GM18907 (cell line): ENCODE results near the gene TGFBR3L.
"Not testable (repeated sequence)": the region's sequence is repeated elsewhere in the genome, so short reads cannot be mapped to it uniquely, and the experiment has no call there.

Source experiments
- ATAC-seq: cut with Tn5 transposase; IDR thresholded peaks from one replicate; pipeline ENCODE4 v1.9.1; 2021; ENCODE audit warnings: mild to moderate bottlenecking, moderate library complexity; ENCODE audit not compliant: unreplicated experiment

The TGFBR3L gene

DNA sequence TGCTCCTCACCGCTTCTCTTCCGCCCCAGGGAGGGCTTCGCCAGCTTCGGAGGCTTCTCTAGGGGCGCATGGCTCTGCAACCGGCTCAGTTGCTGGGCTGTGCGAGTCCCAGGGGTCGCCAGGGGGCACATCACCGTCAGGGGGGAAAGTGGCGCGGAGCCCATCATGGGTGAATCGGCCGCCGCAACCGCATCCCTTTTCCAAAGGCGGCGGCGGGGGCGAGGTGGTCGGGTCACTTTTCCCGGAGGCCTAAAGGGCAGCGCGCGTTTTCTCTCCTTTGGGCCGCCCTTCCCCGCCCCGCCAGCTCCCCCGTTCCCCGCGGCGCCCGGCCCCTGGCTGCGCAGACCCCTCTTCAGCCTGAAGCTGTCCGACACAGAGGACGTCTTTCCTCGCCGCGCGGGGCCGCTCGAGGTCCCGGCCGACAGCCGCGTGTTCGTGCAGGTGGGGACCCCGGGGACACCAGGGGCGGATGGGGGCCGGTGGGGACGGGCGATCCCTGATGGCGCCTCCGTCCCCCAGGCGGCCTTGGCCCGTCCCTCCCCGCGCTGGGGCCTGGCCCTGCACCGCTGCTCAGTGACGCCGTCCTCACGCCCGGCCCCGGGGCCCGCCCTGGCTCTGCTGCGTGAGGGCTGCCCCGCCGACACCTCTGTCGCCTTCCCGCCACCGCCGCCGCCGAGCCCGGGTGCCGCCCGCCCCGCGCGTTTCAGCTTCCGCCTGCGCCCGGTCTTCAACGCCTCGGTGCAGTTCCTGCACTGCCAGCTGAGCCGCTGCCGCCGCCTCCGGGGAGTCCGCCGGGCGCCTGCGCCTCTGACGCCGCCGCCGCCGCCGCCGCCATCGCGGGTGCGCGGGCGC is 1.7 kb downstream of the TGFBR3L start:
- no peak for ATAC-seq

DNA sequence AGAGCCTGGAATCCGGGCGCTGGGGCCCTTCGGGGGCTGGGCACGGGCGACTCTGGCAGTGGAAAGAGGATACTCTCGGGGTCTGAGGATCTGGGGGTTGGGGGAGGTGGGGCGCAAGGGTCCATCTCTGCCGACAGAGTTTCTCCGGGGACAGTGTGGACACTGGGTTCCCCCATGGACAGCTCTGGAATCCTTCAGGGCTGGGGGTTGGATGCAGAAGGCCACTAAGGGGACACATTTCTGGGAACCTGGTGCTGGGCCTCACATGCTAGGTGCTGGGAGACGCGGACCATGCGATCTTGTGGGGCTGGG is 2.3 kb downstream of the TGFBR3L start:
- ATAC-seq = no peak

DNA sequence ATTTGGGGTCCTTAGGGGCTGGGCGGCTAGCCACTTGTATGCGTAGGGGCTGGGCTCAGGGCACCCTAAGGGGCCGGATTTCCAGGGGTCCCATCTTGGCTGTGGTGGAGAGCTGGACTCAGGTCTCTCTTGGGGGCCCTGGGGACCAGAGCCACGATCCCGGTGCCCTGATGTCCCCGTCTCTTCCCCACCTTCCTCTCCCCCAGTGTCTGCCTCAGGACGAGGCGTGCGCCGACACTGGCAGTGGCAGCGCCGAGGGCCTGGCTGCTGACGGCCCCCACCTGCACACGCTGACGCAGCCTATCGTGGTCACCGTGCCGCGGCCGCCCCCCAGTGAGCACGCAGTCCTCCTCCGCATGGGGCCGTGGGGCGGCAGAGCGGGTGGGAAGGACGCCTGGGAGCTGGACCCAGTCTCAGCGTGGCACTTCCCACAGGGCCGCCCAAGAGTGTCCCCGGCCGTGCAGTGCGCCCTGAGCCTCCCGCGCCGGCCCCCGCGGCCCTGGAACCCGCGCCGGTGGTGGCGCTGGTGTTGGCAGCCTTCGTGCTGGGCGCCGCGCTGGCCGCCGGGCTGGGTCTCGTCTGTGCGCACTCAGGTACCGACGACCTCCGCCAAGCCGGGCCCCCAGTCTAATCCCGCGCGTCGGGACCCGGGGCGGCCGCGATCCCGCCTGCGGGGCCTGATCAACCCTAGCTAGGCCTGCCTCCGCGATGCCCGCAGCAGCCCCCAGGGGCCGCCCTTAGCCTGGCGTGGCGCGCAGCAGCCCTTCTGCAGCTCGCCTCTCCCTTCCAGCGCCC is 2.8 kb downstream of the TGFBR3L start:
- ATAC-seq = peak; percentile 21

DNA sequence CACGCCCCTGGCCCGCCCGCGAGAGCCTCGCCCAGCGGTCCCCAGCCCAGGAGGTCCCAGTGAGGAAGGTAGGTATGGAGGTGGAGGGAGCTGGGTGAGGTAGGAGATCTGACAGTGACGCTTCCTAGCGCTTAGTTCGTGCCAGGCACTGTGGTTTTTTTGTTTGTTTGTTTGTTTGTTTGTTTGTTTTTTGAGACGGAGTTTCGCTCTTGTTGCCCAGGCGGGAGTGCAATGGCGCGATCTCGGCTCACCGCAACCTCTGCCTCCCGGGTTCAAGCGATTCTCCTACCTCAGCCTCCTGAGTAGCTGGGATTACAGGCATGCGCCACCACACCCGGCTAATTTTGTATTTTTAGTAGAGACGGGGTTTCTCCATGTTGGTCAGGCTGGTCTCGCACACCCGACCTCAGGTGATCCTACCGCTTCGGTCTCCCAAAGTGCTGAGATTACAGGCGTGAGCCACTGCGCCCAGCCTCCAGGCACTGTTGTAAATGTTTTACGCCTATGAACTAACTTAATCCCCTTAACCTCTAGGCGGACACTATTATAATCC is 3.5 kb downstream of the TGFBR3L start:
- not testable (repeated sequence) for ATAC-seq

DNA sequence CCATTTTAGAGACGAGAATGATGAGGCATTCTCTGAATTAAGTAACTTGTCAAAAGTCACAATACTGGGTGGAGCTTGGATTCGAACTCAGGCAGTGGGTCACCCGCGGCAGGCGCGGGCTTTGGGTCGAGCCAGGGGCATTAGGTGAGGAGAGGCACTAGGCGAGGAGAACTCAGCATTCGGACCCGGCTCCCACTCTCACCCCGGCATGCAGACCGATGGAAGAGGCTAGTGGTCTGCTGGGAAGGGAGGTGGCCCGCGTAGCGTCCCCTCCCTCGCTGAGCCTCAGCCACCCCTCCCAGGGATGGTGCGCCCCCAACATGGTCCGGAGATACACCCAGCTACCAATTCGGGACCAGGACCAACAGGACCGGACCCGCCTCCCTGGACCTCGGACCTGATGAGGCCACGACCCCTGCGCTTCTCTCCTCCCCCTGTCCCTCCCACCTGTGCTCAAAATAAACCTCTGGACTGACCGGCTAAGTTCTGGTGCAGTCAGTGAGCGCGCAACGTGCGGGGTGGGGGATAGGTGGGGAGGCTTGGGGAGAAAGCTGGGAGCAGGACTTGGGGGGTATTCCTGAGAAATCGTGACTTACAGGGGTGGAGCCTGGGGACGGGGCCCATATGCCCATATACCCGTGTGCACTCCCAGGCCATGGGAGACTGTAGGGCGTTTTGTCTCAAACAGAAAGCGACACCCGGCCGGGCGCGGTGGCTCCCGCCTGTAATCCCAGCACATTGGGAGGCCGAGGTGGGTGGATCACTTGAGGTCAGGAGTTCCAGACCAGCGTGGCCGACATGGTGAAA is 4.2 kb downstream of the TGFBR3L start:
- no peak for ATAC-seq

DNA sequence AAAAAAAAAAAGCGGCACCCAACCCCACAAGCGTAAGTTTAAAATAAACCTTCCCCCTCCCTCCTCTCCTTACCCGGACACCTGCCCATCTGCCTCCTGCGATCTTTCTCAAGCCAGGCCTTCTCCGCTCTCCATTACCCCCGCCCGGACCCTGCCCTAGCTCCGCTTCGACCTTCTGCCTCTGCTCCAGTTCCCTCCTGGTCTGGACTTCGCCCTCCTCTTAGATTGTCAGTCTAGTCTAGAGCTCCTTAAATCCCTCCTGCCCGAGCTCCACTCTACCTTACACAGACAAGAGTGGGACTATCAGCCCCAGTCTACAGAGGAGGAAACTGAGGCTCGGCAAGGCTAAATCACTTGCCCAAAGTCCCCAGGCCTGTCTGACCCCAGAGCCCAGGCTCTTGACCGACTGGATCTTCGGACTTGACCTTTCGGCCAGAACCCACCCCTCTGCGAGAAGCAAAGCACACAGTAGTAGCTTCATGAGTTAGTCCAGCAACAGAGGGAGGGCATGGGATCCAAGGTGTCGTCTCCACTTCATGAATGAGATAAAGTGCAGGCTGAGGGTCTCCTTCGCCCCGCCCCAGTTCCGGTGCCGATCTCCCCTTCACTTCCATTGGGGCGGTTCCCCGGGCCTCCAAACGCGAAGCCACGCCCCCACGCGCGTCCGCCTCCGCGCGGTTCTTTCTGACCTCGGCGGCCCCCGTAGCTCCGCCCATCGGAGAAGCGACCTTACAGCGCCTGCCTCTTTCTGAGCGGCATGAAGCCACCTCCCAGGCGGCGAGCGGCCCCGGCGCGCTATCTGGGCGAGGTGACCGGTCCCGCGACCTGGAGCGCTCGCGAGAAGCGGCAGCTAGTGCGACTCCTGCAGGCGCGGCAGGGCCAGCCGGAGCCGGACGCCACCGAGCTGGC is 5.2 kb downstream of the TGFBR3L start, which contains the start of gene SNAPC2:
Gene SNAPC2, plus strand, starts transcription at position 729 of the 909 bp plus-strand sequence. Its CDS starts 29 bp downstream, at position 758.
- ATAC-seq = peak; percentile 67

DNA sequence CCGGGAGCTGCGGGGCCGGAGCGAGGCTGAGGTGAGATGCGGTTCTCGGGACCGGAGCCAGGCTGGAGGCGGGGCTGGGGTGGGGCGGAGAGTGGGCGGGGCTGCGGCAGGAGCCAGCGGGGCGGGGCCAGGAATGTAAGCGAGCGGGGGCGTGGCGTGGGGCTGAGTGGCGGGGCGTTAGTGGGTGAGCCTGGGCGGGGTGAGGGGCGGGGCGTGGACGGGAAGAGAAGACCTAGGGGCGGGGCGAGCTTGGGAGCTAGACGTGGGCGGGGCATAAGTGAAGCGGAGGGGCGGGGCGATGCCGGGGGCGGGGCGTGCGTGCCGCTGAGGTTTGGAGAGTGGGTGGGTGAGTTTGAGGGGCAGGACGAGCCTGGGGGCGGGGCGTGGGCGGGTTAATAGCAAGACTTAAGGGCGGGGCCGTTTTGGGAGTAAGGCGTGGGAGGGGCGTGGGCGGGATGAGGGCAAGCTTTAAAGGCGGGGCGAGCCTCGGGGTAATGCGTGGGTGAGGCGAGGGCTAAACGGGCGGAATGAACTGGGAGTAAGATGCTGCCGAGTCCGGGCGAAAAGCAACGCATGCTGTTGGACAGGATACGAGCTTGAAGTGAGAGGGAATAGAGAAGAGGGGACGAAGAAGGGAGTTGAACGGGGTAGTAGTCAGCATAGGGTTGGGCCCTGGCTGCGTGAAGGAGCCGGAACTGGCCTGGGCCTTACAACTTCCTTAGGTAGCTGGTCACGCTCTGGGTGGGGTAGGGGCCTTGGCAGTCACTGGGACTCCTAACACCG is 6.1 kb downstream of the TGFBR3L start:
- ATAC-seq = peak; percentile 39

DNA sequence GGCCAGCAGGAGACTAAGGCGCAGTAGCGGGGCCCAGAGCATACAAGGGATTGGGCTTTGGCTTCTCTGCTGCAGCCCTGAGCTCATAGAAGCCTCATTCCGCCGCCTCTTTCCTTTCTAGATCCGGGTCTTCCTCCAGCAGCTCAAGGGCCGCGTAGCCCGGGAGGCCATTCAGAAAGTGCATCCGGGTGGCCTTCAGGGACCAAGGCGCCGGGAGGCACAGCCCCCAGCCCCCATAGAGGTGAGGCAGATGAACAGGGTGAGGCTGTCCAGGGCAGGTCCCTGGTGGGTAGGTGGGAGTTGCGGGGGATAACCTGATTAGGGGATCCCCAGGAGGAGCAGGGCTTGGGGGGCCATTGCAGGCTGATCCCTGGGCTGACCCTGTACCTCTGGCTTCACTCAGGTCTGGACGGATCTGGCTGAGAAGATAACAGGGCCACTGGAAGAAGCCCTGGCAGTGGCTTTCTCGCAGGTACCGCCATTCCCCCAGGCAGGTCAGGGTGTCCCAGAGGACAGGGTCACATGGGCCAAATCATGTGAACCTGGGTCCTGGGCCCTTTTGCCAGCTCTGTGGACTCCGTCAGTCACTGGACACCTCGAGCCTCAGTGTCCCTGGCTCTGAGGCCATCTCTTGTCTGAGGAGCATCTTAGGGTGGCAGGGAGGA is 6.8 kb downstream of the TGFBR3L start:
- ATAC-seq = no peak

DNA sequence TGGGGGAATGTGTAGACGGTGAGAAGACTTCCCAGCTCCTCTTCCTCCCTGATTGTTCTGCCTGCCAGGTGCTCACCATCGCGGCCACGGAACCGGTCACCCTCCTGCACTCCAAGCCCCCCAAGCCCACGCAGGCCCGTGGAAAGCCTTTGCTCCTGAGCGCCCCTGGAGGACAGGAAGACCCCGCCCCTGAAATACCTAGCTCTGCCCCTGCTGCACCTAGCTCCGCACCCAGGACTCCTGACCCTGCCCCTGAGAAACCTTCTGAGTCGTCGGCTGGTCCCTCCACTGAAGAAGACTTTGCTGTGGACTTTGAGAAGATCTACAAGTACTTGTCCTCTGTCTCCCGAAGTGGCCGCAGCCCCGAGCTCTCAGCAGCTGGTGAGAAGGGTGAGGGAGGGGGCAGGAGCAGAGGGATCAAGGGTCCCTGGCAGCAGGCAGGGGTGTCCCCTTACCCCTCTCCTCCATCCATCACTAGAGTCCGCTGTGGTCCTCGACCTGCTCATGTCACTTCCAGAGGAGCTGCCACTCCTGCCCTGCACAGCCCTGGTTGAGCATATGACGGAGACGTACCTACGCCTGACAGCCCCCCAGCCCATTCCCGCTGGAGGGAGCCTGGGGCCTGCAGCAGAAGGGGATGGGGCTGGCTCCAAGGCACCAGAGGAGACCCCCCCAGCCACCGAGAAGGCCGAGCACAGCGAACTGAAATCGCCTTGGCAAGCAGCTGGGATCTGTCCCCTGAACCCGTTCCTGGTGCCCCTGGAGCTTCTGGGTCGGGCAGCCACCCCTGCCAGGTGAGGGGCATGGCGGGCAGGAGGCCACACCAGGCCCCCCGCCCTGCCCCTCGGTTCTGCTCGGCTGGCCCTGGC is 7.6 kb downstream of the TGFBR3L start:
- no peak for ATAC-seq

DNA sequence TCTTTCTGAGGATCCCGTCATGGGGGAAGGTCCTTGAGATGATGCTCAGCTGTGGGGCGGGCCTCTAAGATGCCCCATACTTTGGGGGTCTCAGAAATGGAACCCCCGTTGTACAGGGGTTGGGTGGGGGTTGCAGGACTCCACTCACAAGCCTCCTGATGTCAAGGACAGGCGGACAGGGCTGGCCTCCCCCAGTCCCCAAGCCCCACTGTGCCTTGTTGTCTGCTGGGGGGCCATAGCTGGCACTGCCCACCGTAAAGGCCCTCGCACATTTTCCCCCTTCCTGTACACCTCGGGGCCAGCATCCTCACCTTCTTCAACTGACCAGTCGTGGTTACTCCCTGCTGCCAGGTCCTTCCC is 8.2 kb downstream of the TGFBR3L start:
- ATAC-seq = no peak

DNA sequence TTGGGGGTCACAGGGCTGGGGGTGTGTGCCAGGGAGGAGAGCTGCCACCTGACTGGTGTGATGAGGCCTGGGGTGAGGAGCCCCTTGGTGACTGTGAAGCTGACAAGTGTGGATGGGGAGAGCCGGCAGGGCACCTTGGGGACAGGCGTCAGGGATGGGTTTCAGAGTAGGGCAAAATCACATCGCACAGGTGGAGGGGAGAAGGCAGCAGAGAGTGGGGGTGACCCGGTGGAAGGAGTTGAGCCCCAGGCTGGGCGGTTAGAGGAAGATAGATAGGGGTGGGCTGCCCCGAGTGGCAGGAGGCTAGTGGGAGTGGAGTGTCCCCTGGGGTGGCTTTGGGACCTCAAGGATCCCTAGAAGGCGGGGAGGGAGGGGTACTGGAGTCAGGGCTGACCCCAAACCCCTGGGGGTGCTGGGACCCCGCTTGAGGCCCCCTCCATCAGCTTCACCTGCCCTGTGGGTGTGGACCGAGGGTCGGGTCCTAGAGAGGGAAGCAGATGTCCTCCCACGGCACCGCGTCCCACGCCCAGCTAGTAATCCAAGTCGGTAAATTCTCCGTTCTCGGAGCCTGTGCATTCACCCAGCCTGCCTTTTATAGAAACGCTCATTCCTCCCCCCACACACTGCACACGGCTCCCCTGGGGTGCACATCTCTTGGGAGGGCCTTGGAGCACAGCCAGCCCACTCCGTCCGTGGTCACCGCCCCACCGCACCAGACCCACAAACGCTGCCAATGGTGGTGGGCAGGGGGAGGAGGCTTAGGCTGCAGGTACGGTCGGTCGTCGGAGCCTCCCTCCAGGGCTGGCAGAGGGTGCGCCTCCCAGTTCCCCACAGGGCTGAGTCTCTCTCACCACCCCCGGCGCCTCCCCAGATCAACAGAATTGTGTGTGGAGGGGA is 8.9 kb downstream of the TGFBR3L start:
- ATAC-seq = no peak

DNA sequence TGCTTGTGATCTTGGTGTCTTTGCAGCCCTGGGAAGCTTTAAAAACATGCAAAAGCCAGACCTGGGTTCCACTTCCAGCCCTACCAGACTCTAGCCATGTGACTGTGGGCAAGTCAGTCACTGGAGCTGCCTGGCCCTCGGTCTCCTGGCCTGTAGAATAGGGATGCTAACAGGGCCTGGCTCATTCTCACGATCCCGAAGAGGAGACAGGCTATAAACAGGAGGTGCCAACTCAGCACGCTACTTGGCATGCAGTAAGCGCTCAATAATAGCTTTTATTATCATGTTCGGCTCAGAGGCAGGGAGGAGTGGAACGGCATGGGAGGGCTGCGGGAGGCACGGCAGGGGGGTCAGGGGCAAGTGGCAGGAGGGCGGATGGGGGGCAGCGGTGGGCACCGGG is 9.6 kb downstream of the TGFBR3L start:
- no peak for ATAC-seq

DNA sequence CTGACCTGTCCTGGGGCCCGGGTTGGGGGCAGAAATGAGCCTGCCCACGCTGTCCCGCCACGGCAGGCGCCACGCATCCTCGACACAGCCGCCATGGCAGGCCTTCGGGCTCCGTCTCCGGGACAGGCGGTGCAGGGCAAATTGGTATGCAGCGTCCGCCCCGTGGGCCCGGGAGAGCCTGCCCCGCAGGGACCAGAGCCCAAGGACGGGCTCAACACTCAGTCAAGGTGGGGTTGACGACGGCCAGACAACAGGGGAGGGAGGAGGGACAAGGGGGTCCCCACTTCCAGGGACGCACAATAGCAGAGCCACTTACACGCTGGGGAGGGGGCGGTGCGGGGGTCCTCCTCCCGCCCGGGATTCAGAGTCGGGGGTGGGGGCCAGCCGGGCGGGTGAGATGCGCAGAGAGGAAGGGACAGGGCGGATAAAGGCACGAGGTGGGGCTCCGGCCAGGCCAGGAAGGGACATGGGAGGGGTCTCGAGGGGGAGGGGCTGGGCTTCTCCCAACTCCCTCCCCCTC is 10.1 kb downstream of the TGFBR3L start:
- no peak for ATAC-seq

DNA sequence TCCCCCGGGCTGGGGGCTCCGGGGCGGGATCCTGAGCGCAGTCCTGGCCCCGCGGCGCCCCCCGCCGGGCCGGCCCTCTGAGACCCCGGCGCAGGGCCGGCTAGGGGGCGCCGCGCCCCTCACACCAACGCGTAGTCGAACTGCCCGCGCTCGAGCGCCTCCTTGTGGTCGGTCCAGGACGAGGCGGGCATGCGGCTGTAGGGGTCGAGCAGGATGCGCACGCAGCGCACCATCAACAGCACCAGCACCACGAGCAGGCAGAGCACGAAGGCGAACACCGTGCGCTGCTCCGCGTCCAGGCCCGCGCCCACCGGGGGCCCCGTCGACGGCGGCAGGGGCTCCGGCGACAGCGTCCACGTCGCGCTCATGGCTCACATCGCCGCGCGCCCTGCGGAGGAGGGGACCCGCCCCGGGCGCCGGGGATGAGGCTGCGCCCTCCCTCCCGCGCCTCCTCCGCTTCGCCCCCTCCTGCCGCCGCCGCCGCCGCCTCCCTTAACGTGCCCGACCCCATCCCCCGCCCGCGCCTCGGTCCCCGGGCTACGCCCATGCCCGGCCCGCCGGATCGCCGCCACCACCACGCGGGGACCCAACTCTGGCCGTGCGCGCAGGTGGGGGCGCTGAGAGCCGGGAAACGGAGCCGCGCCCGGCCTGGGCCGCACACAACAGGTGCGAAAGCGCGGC is 10.7 kb downstream of the TGFBR3L start:
- ATAC-seq = no peak

DNA sequence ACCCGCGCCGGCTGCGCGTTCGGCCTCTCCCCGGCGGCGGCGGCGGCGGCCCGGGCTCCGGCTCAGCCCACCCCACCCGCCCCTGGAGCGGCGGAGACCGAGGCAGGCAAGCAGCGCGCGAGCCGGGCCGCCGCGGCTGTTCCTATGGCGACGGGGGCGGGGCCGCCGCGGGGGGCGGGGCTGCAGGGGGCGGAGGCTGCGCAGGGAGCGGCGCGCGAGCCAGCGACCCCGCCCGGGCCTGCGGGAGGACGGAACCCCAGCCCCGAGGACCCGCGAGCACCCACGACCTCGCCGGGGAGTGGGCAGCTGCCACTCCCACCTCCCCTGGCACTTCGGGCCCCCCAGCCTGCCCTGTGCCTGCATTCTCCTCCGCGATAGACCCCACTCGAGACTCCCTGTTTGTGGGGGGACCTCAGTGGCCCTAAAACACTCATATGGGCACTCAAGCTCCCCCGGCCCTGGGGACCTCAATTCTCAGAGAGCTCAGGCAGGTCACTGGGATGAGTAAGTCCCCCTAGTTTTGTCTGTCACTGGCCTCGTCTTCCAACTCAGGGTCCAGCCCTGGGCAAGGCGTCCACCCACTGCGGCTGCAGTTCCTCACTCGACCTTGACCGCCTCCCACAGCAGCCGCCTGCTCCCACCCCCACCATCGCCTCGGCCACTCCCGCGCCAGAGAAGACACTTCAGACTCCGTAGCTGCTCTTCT is 11.5 kb downstream of the TGFBR3L start, which contains the start of gene CTXN1:
Gene CTXN1, minus strand, starts transcription at position 115 of the 706 bp plus-strand sequence. CDS start 597 bp downstream, outside the sequence.
- no peak for ATAC-seq
